Heart right ventricle (tissue), 16 donors: Measurements from ENCODE around the gene RGS12. TPM values are rescaled to one million over a fixed set of nuclear protein-coding genes. Genes with fewer than 3 reads are reported as not detected.

Experiments
- ATAC-seq, 8 donors: fragments of 200-7000 bp; cut with Tn5 transposase; one replicate each; pipeline ENCODE4 v1.9.1; 2020; ENCODE audit warnings: mild to moderate bottlenecking in 8 of 8, moderate library complexity in 8 of 8, moderate number of reproducible peaks in 1 of 8
- DNase-seq, 2 donors: peaks; one replicate each; pipeline ENCODE4 v3.0.0-alpha.2; 2020
- H3K27ac ChIP-seq, 10 donors: fragments of 200-600 bp; sonication (generic) in 2 of 10; one replicate each; pipeline versions ENCODE4 v1.5.0 to v1.8.0; 2020 to 2022; ENCODE audit warnings: mild to moderate bottlenecking in 3 of 10
- H3K27me3 ChIP-seq, 7 donors: fragments of 200-600 bp; one replicate each; pipeline ENCODE4 v1.8.0; 2021 to 2022; ENCODE audit warnings: mild to moderate bottlenecking in 2 of 7
- H3K36me3 ChIP-seq, 9 donors: fragments of 200-600 bp; sonication (generic) in 1 of 9; one replicate each; pipeline versions ENCODE4 v1.5.0 to v1.8.0; 2020 to 2022; ENCODE audit warnings: mild to moderate bottlenecking in 2 of 9
- H3K4me1 ChIP-seq, 9 donors: fragments of 200-600 bp; sonication (generic) in 1 of 9; one replicate each; pipeline versions ENCODE4 v1.5.0 to v1.8.0; 2020 to 2022; ENCODE audit warnings: mild to moderate bottlenecking in 4 of 9
- H3K4me3 ChIP-seq, 10 donors: fragments of 200-600 bp; sonication (generic) in 2 of 10; one replicate each; pipeline versions ENCODE4 v1.5.0 to v1.8.0; 2020 to 2022; ENCODE audit warnings: mild to moderate bottlenecking in 7 of 10, moderate library complexity in 2 of 10
- H3K9me3 ChIP-seq, 11 donors: fragments of 200-600 bp in 10 of 11; sonication (generic) in 2 of 11; one replicate each; pipeline versions ENCODE4 v1.5.0 to v1.8.0; 2013 to 2022; ENCODE audit warnings: mild to moderate bottlenecking in 2 of 11, control low read depth in 1 of 11, moderate library complexity in 1 of 11
- WGBS, 2 donors: extraction: QIAGEN DNeasy Blood & Tissue Kit; methylation state at CpG; one replicate each; pipeline ENCODE4 v1.1.7; 2013; ENCODE audit warnings: inconsistent platforms in 1 of 2; 5-methylcytosine and 5-hydroxymethylcytosine counted together
- intact Hi-C, 10 donors: fragments of 100-400 bp; cut with DNase I; formaldehyde crosslinking; loops; one replicate each; pipeline versions ENCODE4 v1.11.1 to v1.14.2; 2022
- polyA plus RNA-seq, 2 donors: library from polyadenylated mRNA; stranded (reverse); fragments of 200-250 nt; gene quantifications; one replicate each; pipeline ENCODE4 v1.2.3, GENCODE V29; 2013
- total RNA-seq, 10 donors: library from RNA; stranded (reverse); fragmentation: NEBNext Ultra II Directional in 3 of 10; extraction: Animal tissue kit (Norgen Biotek cat#: 25700) in 3 of 10; gene quantifications; one replicate each; pipeline versions ENCODE4 v1.2.1 to v1.2.4, GENCODE V29; 2021 to 2023
- TF ChIP-seq, protein P1 (sequence below), 9 donors: fragments of 200-600 bp; sonication (generic) in 2 of 9; IDR thresholded peaks; one replicate each; pipeline versions ENCODE4 v1.5.0 to v1.8.0; 2021 to 2022; ENCODE audit warnings: antibody characterized with exemption in 9 of 9, mild to moderate bottlenecking in 5 of 9, moderate library complexity in 1 of 9
- donor health status: Arrhythmogenic right ventricular cardiomyopathy.
- donor health status: ischemic (EF 13 %, LVEDD 7.1; RV severe dilation, severe dysfunction).
- donor health status: healthy with polysubstance abuse.
- donor health status: DM: no; HTN: yes; CAD: no.
- donor health status: DM: no; HTN: no; CAD: no.
- donor health status: ischemic (EF 25% LVEDD 6.9; RV normal size, moderate dysfunction).
- donor health status: ischemic (EF 25% LVEDD 5.7; RV mildly dilated, moderate dysfunction).
- donor health status: healthy.
- donor health status: DM: yes; HTN: yes; CAD: no.
- donor health status: Ischemic cardiomyopathy.
- donor health status: ischemic (EF 35%, LVEDD 5.7; RV mildly dilated, moderate dysfunction).
- donor health status: nonischemic (EF 11% LVEDD 7.7; RV severe dilation, severe dysfunction).
- donor health status: DM: yes; HTN: yes; CAD: no.
- donor health status: PGD.
- donor health status: ischemic (EF 29% LVEDD 5.4; RV normal size, mild dysfunction).
- donor health status: nonischemic (EF 23%, LVEDD 6.1; RV moderate dilation, normal function).

RGS12 gene
- total and polyA plus RNA-seq, 12 donors, result 9.7 to 24.4 (median 13.1) TPM

DNA sequence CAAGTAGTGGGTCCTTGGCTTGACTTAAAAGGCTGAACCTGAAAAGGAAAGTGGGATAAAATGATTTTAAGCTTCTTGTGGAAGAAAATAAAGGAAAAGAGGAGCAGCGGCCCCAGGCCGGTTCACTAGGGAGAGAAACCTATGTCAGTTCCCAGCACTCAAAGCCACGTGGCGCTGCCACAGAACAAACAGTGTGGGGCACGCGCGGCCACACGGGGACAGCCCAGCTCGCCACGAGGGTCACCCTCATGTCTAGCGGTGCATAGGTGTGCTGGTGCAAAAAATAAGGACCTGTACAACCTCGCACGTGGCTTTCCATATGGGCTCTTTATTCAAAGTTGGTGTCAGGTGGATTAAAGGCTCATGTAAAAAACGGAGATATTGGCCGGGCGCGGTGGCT is 26.7 kb upstream of the RGS12 start:
- Histone ChIP-seq H3K4me3 (no peak overlapping the region), H3K27ac (no peak overlapping the region), H3K4me1 (peaks cover 0 to 11% (median 0%) of the 10 kb centered on the region in 9 donors), H3K36me3 (no peaks in the 10 kb centered on the region), H3K9me3 (no peaks in the 10 kb centered on the region), H3K27me3 (no peaks in the 10 kb centered on the region)
- no peak for ATAC-seq
- WGBS, 2 donors, result 96 to 99% methylated on average over 17 of the region's 17 CpGs
- TF ChIP-seq, protein P1, sequence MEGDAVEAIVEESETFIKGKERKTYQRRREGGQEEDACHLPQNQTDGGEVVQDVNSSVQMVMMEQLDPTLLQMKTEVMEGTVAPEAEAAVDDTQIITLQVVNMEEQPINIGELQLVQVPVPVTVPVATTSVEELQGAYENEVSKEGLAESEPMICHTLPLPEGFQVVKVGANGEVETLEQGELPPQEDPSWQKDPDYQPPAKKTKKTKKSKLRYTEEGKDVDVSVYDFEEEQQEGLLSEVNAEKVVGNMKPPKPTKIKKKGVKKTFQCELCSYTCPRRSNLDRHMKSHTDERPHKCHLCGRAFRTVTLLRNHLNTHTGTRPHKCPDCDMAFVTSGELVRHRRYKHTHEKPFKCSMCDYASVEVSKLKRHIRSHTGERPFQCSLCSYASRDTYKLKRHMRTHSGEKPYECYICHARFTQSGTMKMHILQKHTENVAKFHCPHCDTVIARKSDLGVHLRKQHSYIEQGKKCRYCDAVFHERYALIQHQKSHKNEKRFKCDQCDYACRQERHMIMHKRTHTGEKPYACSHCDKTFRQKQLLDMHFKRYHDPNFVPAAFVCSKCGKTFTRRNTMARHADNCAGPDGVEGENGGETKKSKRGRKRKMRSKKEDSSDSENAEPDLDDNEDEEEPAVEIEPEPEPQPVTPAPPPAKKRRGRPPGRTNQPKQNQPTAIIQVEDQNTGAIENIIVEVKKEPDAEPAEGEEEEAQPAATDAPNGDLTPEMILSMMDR (IDR thresholded peaks at IDR 0.05), result no peak
- intact Hi-C loops, result no loop called here
- peak in 1 of 2 donors; percentile 1 for DNase-seq

DNA sequence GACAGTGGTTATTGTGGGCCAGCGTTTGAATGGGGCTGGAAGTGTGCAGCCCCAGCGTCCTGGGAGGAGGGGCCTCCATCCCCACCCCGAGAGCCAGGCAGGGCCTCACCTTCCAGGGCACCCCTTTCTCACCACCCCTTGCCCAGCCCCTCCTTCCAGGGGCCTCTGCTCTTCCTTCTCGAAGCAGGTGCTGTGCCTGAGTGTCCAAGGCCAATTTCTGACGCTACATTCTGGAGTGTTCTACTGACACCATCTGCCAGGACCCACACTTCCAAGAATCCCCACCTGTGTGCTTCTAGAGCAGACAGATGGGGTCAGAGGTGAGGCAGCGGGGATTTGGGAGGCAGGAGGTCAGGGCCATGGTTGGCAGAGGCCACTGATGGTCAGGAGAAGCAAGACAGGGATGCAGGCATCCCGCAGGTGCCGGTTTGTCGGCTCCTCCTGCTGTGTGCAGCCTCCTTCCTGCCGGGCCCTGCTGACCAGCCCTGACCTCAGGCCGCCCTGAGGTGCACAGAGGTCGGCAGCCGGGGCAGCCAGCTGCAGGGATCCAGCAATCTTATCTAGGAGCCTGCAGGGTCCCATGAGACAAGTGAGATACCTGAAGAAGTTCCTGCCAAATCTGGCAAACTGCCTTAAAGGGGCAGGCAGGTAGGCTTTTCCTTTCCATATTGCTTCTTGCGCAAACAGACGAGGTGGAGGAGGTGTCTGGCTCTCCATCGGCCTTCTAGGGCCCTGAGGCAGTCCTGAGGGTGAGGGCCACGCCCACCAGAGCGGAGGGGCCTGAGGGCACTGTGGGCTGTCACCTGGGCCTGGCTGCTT is 25.0 kb upstream of the RGS12 start:
- Histone ChIP-seq H3K4me3 (no peak overlapping the region), H3K36me3 (no peaks in the 10 kb centered on the region), H3K27ac (no peak overlapping the region), H3K27me3 (no peaks in the 10 kb centered on the region), H3K9me3 (peaks cover 0 to 3% (median 0%) of the 10 kb centered on the region in 11 donors), H3K4me1 (peaks cover 0 to 11% (median 0%) of the 10 kb centered on the region in 9 donors)
- 72 to 79% methylated on average over 18 of the region's 18 CpGs for WGBS, 2 donors
- TF ChIP-seq, protein P1 (IDR thresholded peaks at IDR 0.05), result no peak
- intact Hi-C loops, result no loop called here
- DNase-seq, result peak in 1 of 2 donors; percentile 1
- ATAC-seq, result no peak

- ATAC-seq (peak in 2 of 8 donors; percentile 10 to 38), DNase-seq (no peak)
- Histone ChIP-seq H3K4me3 (no peak overlapping the region), H3K9me3 (peaks cover 0 to 10% (median 0%) of the 10 kb centered on the region in 11 donors), H3K27ac (no peak overlapping the region), H3K36me3 (no peaks in the 10 kb centered on the region), H3K4me1 (peaks cover 0 to 11% (median 0%) of the 10 kb centered on the region in 9 donors), H3K27me3 (no peaks in the 10 kb centered on the region)
- intact Hi-C loops, result no loop called here
- WGBS, 2 donors, result 85 to 90% methylated on average over 17 of the region's 17 CpGs
- TF ChIP-seq, protein P1 (IDR thresholded peaks at IDR 0.05), result no peak
Observed at GRCh38 chr4:3268395-3269104, 24.3 kb upstream of the RGS12 start.

DNA sequence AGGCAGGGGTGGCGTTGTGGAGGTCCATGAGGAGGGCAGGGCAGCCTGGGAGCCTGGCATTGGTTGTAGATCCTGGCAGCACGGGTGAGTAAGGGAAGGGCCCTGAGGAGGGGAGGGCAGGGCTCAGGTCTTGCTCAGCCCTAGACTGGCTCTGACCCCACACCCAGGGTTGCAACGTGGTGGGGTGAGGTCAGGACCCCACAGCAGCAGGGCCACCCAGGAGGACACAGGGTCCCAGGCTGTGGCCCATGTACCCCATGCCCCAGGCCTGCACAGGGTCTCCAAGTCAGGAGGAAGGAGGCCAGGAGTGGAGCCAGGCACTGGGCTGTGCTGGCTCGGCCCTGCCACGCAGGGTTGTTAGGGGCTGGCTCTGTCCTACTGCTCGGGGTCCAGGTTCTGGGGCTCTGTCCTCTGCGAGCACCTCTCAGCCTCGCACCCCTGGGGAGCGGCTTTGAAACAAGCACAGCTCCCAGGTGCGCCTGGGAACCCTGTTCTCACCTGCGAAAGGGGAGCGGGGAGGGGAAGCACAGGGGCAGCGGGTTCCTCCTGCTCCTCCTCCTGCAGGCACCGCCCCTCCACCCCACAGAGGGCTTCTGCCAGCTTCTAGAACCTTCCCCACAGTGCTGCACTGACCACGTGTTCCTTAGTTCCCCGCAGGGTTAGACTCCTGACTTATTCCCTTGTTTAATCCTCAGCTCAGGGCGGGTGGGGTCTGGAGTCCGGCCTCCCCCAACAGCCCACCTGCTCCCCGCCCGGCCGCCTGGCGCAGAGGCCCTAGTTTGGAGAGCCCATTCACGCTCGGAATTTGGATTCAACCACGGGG is 23.5 kb upstream of the RGS12 start:
- H3K36me3 ChIP-seq, result no peaks in the 10 kb centered on the region
- H3K27ac ChIP-seq, result peak overlapping the region in 7 of 10 donors; percentile 3 to 64 (median 35)
- peaks cover 0 to 18% (median 0%) of the 10 kb centered on the region in 11 donors for H3K9me3 ChIP-seq
- H3K27me3 ChIP-seq, result no peaks in the 10 kb centered on the region
- TF ChIP-seq, protein P1 (IDR thresholded peaks at IDR 0.05), result no peak
- no peak overlapping the region for H3K4me3 ChIP-seq
- intact Hi-C loops, result no loop called here
- 74 to 79% methylated on average over 24 to 25 of the region's 25 CpGs for whole genome bisulfite sequencing, 2 donors
- H3K4me1 ChIP-seq, result peaks cover 0 to 11% (median 0%) of the 10 kb centered on the region in 9 donors
- peak; percentile 25 to 60 (median 34) for ATAC-seq
- peak in 1 of 2 donors; percentile 8 for DNase-seq
